ENCODE measurements around the gene RHOJ. TPM values are rescaled to one million over a fixed set of nuclear protein-coding genes. Genes with fewer than 3 reads are reported as not detected.

The RHOJ gene
- total and polyA plus RNA-seq, 2 of the 13 experiments (the other 11 are each of a cell fraction or from before 2014, with no cell fraction given): 0.22 to 1.3 TPM

- TF ChIP-seq LRRFIP1 (CRISPR knock-in tag; conservative IDR thresholded peaks at IDR 0.05) (no peak), ZNF3 (CRISPR knock-in tag; IDR thresholded peaks at IDR 0.05) (no peak), ZFY (CRISPR knock-in tag; IDR thresholded peaks at IDR 0.05) (no peak), ATF7-NPFF (CRISPR knock-in tag; IDR thresholded peaks at IDR 0.05; ENCODE audit: low read depth) (no peak), ZNF557 (CRISPR knock-in tag; IDR thresholded peaks at IDR 0.05) (0 out of 2 replicates have a peak, but pooled peaks have one; percentile 49), PAXIP1 (CRISPR knock-in tag; conservative IDR thresholded peaks at IDR 0.05) (no peak), NFATC3 (CRISPR knock-in tag; IDR thresholded peaks at IDR 0.05) (no peak), ZNF75D (CRISPR knock-in tag; IDR thresholded peaks at IDR 0.05; ENCODE audit: borderline replicate concordance) (no peak), TBX3 (IDR thresholded peaks at IDR 0.05; ENCODE audit: borderline replicate concordance) (no peak), FOXJ3 (CRISPR knock-in tag; IDR thresholded peaks at IDR 0.05; ENCODE audit: borderline replicate concordance) (peak; percentile 30; the same call in 1 of the 2 replicates), TCF12 (IDR thresholded peaks at IDR 0.05) (no peak), TCF12 (CRISPR knock-in tag; IDR thresholded peaks at IDR 0.05) (no peak), ZNF710 (CRISPR knock-in tag; IDR thresholded peaks at IDR 0.05; ENCODE audit: borderline replicate concordance) (0 out of 2 replicates have a peak, but pooled peaks have one; percentile 39), ZNF784 (CRISPR knock-in tag; IDR thresholded peaks at IDR 0.05; ENCODE audit: borderline replicate concordance) (0 out of 2 replicates have a peak, but pooled peaks have one; percentile 32), ZXDC (CRISPR knock-in tag; IDR thresholded peaks at IDR 0.05) (no peak), HMGA1 (CRISPR knock-in tag; conservative IDR thresholded peaks at IDR 0.05) (no peak), DR1 (CRISPR knock-in tag; IDR thresholded peaks at IDR 0.05) (no peak)
Measured at GRCh38 chr14:63203618-63204406, 431 bp upstream of the RHOJ start (continued).
